Omental fat pad (tissue), 4 donors: ENCODE data around the gene RPL23. TPM values are rescaled to one million over a fixed set of nuclear protein-coding genes. Genes with fewer than 3 reads are reported as not detected.

Experiments
- ATAC-seq: fragments of 150-250 bp; one replicate; pipeline ENCODE4 v1.9.1; 2016; ENCODE audit warnings: mild to moderate bottlenecking, moderate library complexity; ENCODE audit not compliant: low FRiP score
- DNase-seq: peaks from one replicate; pipeline ENCODE4 v3.0.0-alpha.2; 2019; ENCODE audit warnings: low spot score
- CTCF ChIP-seq, 3 donors: fragments of 450-650 bp; IDR thresholded peaks; one replicate each; pipeline ENCODE4 v1.5.1; 2016 to 2017; ENCODE audit warnings: antibody characterized with exemption in 3 of 3, mild to moderate bottlenecking in 3 of 3, moderate library complexity in 2 of 3
- total RNA-seq, 4 donors: library from RNA; depleted of rRNA; stranded (reverse); fragments of >200 nt; gene quantifications; one replicate each; pipeline ENCODE4 v1.1.0, GENCODE V29; 2016

The RPL23 gene
- total RNA-seq, 4 donors from 2014 or later = 1,566 to 2,133 (median 2,034) TPM

GRCh38 chr17:38870259-38871165 is 17.0 kb upstream of the RPL23 start:
- ATAC-seq = peak; percentile 35
- DNase-seq = no peak
- no peak for TF ChIP-seq CTCF (IDR thresholded peaks at IDR 0.05)

GRCh38 chr17:38869526-38870258 is 16.2 kb upstream of the RPL23 start, which contains the start of gene LASP1:
Gene LASP1, plus strand, starts transcription at chr17:38870058. Its CDS starts 132 bp downstream, at chr17:38870190.
- peak; percentile 63 for ATAC-seq
- DNase-seq = peak; percentile 53
- no peak for TF ChIP-seq CTCF (IDR thresholded peaks at IDR 0.05)

GRCh38 chr17:38868817-38869525 is 15.4 kb upstream of the RPL23 start:
- peak; percentile 50 for ATAC-seq
- peak; percentile 92 for DNase-seq
- TF ChIP-seq CTCF (IDR thresholded peaks at IDR 0.05) = no peak

- ATAC-seq (no peak), DNase-seq (peak; percentile 42)
- TF ChIP-seq CTCF (IDR thresholded peaks at IDR 0.05) = no peak
Measured at GRCh38 chr17:38867968-38868816, 14.7 kb upstream of the RPL23 start.

- TF ChIP-seq CTCF (IDR thresholded peaks at IDR 0.05) = no peak
- ATAC-seq = no peak
- no peak for DNase-seq
Measured at GRCh38 chr17:38867179-38867967, 13.9 kb upstream of the RPL23 start.
